Urothelium cell line (cell line): ENCODE measurements around the gene CBFA2T3.

Experiments used
- DNase-seq: peaks from one replicate; pipeline ENCODE4 v3.0.0; 2011; ENCODE audit warnings: low spot score, mixed read lengths
- FAIRE-seq: peaks from 2 replicates; lab custom pipeline; 2011; peaks lifted over from hg19 to GRCh38; lab: Jason Lieb, UNC

The CBFA2T3 gene

GRCh38 chr16:88826070-88826840 lies 150.8 kb downstream of the CBFA2T3 start:
- FAIRE-seq = no peak

GRCh38 chr16:88825146-88825545 lies 151.9 kb downstream of the CBFA2T3 start:
- DNase-seq (no peak), FAIRE-seq (no peak)

More at GRCh38 chr16:88826070-88826840, 150.8 kb downstream of the CBFA2T3 start:
- DNase-seq = no peak
